OCI-LY7 (cell line): ENCODE measurements around the gene SLC10A7.

Experiments used
- CTCF ChIP-seq: fragments of 200-600 bp; sonication (generic); conservative IDR thresholded peaks from 2 replicates; pipeline ENCODE4 v1.5.1; 2014; ENCODE audit warnings: mild to moderate bottlenecking, antibody characterized with exemption, low read length, moderate library complexity, mixed read lengths
- EZH2phosphoT487 ChIP-seq: fragments of 200-600 bp; sonication (generic); IDR thresholded peaks from 2 replicates; pipeline ENCODE4 v1.6.1; 2018; ENCODE audit warnings: low read depth, borderline replicate concordance, mild to moderate bottlenecking, mixed run types, antibody characterized with exemption, low read length, moderate library complexity, mixed read lengths

GRCh38 chr4:146210890-146211289 lies 310.9 kb downstream of the SLC10A7 start:
- TF ChIP-seq CTCF, result no peak
- TF ChIP-seq EZH2phosphoT487, result no peak
